Neural cell (in vitro differentiated cells): ENCODE data around the gene PIBF1. TPM values are rescaled to one million over a fixed set of nuclear protein-coding genes. Genes with fewer than 3 reads are reported as not detected.

ENCODE experiments used
- H2AFZ ChIP-seq: fragments of 200-600, 300-800 bp; sonication (generic), shearing (Covaris generic); 2 replicates; pipeline ENCODE4 v1.6.0; 2014; ENCODE audit warnings: low read depth, mild to moderate bottlenecking, antibody characterized with exemption, low read length, moderate library complexity
- H3F3A ChIP-seq: fragments of 200-600 bp; shearing (Covaris generic); 2 replicates; pipeline ENCODE4 v1.6.1; 2016; ENCODE audit warnings: mild to moderate bottlenecking, moderate library complexity, mixed read lengths, antibody characterized with exemption, low read length; ENCODE audit not compliant: insufficient read depth, poor library complexity, severe bottlenecking
- H3K27ac ChIP-seq: fragments of 200-600, 300-800 bp; sonication (generic), shearing (Covaris generic); 2 replicates; pipeline ENCODE4 v1.5.1; 2014; ENCODE audit warnings: mild to moderate bottlenecking, low read length, moderate library complexity
- H3K27me3 ChIP-seq: fragments of 300-800, 200-600 bp; sonication (generic), shearing (Covaris generic); 2 replicates; pipeline ENCODE4 v1.6.0; 2014; ENCODE audit warnings: mild to moderate bottlenecking, low read depth, low read length, moderate library complexity; ENCODE audit not compliant: insufficient read depth
- H3K36me3 ChIP-seq: fragments of 300-800, 200-600 bp; sonication (generic), shearing (Covaris generic); 2 replicates; pipeline ENCODE4 v1.5.1; 2014; ENCODE audit warnings: mild to moderate bottlenecking, antibody characterized with exemption, low read length, moderate library complexity; ENCODE audit not compliant: insufficient read depth
- H3K4me2 ChIP-seq: fragments of 300-800, 200-600 bp; sonication (generic), shearing (Covaris generic); 2 replicates; pipeline ENCODE4 v1.6.0; 2014; ENCODE audit warnings: mild to moderate bottlenecking, low read length
- H3K4me3 ChIP-seq: fragments of 300-800, 200-600 bp; sonication (generic), shearing (Covaris generic); 2 replicates; pipeline ENCODE4 v1.5.1; 2014; ENCODE audit warnings: mild to moderate bottlenecking, low read length, moderate library complexity
- H3K79me2 ChIP-seq: fragments of 200-600 bp; shearing (Covaris generic); replicated peaks from 2 replicates; pipeline ENCODE4 v1.6.0; 2014; ENCODE audit warnings: mild to moderate bottlenecking, low read length, moderate library complexity; ENCODE audit not compliant: insufficient read depth
- H3K9ac ChIP-seq: fragments of 300-800, 200-600 bp; sonication (generic), shearing (Covaris generic); 2 replicates; pipeline ENCODE4 v1.6.1; 2016; ENCODE audit warnings: mild to moderate bottlenecking, low read length, mixed read lengths
- H3K9me2 ChIP-seq: fragments of 200-600 bp; shearing (Covaris generic); 2 replicates; pipeline ENCODE4 v1.6.1; 2016; ENCODE audit warnings: mild to moderate bottlenecking, low read length, mixed read lengths; ENCODE audit not compliant: insufficient read depth
- H3K9me3 ChIP-seq: fragments of 200-600, 300-800 bp; sonication (generic), shearing (Covaris generic); 2 replicates; pipeline ENCODE4 v1.6.1; 2016; ENCODE audit warnings: mild to moderate bottlenecking, mixed run types, low read length, moderate library complexity, mixed read lengths
- H4K20me1 ChIP-seq: fragments of 200-600 bp; shearing (Covaris generic); 2 replicates; pipeline ENCODE4 v1.6.1; 2016; ENCODE audit warnings: mild to moderate bottlenecking, mixed run types; ENCODE audit not compliant: insufficient read depth
- EP300 ChIP-seq: fragments of 450-650 bp; conservative IDR thresholded peaks from 2 replicates; pipeline ENCODE4 v1.6.1; 2014; ENCODE audit warnings: antibody characterized with exemption, mild to moderate bottlenecking, moderate library complexity; ENCODE audit not compliant: poor library complexity, severe bottlenecking
- EZH2 ChIP-seq: fragments of 200-600, 300-800 bp; shearing (Covaris generic), sonication (generic); IDR thresholded peaks from 2 replicates; pipeline ENCODE4 v1.6.1; 2014; ENCODE audit warnings: antibody characterized with exemption, low read length, borderline replicate concordance, mild to moderate bottlenecking; ENCODE audit not compliant: insufficient read depth, poor library complexity, severe bottlenecking
- MXI1 ChIP-seq: fragments of 450-650 bp; conservative IDR thresholded peaks from 2 replicates; pipeline ENCODE4 v1.6.1; 2014; ENCODE audit warnings: antibody characterized with exemption, mild to moderate bottlenecking; ENCODE audit not compliant: poor library complexity, severe bottlenecking
- POLR2AphosphoS5 ChIP-seq: IDR thresholded peaks from 2 replicates; pipeline ENCODE4 v1.6.1; 2012
- RAD21 ChIP-seq: fragments of 450-650 bp; conservative IDR thresholded peaks from 2 replicates; pipeline ENCODE4 v1.6.1; 2014; ENCODE audit warnings: antibody characterized with exemption, mild to moderate bottlenecking, moderate library complexity
- SMC3 ChIP-seq: fragments of 450-650 bp; conservative IDR thresholded peaks from 2 replicates; pipeline ENCODE4 v1.6.1; 2014; ENCODE audit warnings: antibody characterized with exemption, mild to moderate bottlenecking, moderate library complexity; ENCODE audit not compliant: poor library complexity
- TAF1 ChIP-seq: IDR thresholded peaks from 2 replicates; pipeline ENCODE4 v1.6.1; 2012; ENCODE audit warnings: low read depth
- polyA plus RNA-seq: library from polyadenylated mRNA; depleted of rRNA; stranded (reverse); fragments of >200 nt; gene quantifications from 2 replicates; pipeline ENCODE4 v1.2.3, GENCODE V29; 2014
- TF ChIP-seq, protein P1 (sequence below): fragments of 450-650 bp; IDR thresholded peaks from 2 replicates; pipeline ENCODE4 v1.5.1; 2014; ENCODE audit warnings: antibody characterized with exemption, mild to moderate bottlenecking, moderate library complexity; ENCODE audit not compliant: poor library complexity, severe bottlenecking
- TF ChIP-seq, protein P2 (sequence below): IDR thresholded peaks from 2 replicates; pipeline ENCODE4 v1.6.1; 2012; ENCODE audit warnings: borderline replicate concordance

Gene PIBF1
- polyA plus RNA-seq, 1 donor from 2014 or later = 42.4 TPM

- H3K4me2 ChIP-seq = no peak overlapping the region
- TF ChIP-seq EP300 (no peak), RAD21 (no peak), EZH2 (no peak), TAF1 (no peak), MXI1 (no peak)
- TF ChIP-seq, protein P1, sequence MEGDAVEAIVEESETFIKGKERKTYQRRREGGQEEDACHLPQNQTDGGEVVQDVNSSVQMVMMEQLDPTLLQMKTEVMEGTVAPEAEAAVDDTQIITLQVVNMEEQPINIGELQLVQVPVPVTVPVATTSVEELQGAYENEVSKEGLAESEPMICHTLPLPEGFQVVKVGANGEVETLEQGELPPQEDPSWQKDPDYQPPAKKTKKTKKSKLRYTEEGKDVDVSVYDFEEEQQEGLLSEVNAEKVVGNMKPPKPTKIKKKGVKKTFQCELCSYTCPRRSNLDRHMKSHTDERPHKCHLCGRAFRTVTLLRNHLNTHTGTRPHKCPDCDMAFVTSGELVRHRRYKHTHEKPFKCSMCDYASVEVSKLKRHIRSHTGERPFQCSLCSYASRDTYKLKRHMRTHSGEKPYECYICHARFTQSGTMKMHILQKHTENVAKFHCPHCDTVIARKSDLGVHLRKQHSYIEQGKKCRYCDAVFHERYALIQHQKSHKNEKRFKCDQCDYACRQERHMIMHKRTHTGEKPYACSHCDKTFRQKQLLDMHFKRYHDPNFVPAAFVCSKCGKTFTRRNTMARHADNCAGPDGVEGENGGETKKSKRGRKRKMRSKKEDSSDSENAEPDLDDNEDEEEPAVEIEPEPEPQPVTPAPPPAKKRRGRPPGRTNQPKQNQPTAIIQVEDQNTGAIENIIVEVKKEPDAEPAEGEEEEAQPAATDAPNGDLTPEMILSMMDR = no peak
- no peak overlapping the region for H2AFZ ChIP-seq
Measured at GRCh38 chr13:72820898-72821279, 39.0 kb downstream of the PIBF1 start.

DNA sequence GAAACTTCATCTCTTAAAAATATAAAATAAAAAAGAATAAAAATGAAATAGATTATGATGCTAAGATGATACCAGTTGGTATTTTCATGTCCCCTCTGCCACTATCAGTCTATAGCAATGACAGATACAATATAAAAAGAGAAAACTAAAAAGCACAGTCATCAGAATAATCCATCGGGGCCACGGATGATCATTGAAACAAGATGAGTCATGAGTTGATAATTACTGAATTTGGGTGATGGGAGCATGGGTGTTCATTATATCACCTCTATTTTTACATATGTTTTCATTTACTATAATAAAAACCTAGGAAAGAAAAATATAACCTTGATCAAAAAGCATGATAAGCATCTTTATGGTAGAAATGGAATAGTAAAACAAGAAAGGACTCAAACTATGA is 41.1 kb downstream of the PIBF1 start:
- H2AFZ ChIP-seq = no peak overlapping the region
- H4K20me1 ChIP-seq = no peaks in the 10 kb centered on the region
- H3K9me2 ChIP-seq = no peaks in the 10 kb centered on the region
- TF ChIP-seq EP300 (no peak), SMC3 (no peak), POLR2AphosphoS5 (no peak), MXI1 (no peak), RAD21 (no peak), TAF1 (no peak), EZH2 (no peak)
- TF ChIP-seq, protein P2, sequence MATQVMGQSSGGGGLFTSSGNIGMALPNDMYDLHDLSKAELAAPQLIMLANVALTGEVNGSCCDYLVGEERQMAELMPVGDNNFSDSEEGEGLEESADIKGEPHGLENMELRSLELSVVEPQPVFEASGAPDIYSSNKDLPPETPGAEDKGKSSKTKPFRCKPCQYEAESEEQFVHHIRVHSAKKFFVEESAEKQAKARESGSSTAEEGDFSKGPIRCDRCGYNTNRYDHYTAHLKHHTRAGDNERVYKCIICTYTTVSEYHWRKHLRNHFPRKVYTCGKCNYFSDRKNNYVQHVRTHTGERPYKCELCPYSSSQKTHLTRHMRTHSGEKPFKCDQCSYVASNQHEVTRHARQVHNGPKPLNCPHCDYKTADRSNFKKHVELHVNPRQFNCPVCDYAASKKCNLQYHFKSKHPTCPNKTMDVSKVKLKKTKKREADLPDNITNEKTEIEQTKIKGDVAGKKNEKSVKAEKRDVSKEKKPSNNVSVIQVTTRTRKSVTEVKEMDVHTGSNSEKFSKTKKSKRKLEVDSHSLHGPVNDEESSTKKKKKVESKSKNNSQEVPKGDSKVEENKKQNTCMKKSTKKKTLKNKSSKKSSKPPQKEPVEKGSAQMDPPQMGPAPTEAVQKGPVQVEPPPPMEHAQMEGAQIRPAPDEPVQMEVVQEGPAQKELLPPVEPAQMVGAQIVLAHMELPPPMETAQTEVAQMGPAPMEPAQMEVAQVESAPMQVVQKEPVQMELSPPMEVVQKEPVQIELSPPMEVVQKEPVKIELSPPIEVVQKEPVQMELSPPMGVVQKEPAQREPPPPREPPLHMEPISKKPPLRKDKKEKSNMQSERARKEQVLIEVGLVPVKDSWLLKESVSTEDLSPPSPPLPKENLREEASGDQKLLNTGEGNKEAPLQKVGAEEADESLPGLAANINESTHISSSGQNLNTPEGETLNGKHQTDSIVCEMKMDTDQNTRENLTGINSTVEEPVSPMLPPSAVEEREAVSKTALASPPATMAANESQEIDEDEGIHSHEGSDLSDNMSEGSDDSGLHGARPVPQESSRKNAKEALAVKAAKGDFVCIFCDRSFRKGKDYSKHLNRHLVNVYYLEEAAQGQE = no peak
- TF ChIP-seq, protein P1 = no peak
- H3K79me2 ChIP-seq = no peaks in the 10 kb centered on the region
- H3K36me3 ChIP-seq = peaks cover 4% of the 10 kb centered on the region
- no peak overlapping the region for H3K27ac ChIP-seq
- no peaks in the 10 kb centered on the region for H3K27me3 ChIP-seq
- H3K9ac ChIP-seq = no peak overlapping the region
- no peak overlapping the region for H3K4me3 ChIP-seq
- no peaks in the 10 kb centered on the region for H3F3A ChIP-seq
- H3K9me3 ChIP-seq = no peaks in the 10 kb centered on the region
- H3K4me2 ChIP-seq = no peak overlapping the region

More at GRCh38 chr13:72820898-72821279, 39.0 kb downstream of the PIBF1 start:
- Histone ChIP-seq H3K79me2 (no peaks in the 10 kb centered on the region), H3K9me2 (no peaks in the 10 kb centered on the region), H3K4me3 (no peak overlapping the region), H3K36me3 (peaks cover 4% of the 10 kb centered on the region), H3F3A (no peaks in the 10 kb centered on the region), H3K9ac (no peak overlapping the region), H4K20me1 (no peaks in the 10 kb centered on the region), H3K27me3 (no peaks in the 10 kb centered on the region), H3K27ac (no peak overlapping the region), H3K9me3 (no peaks in the 10 kb centered on the region)
